ENCODE results near the gene DOCK2. TPM values are rescaled to one million over a fixed set of nuclear protein-coding genes. Genes with fewer than 3 reads are reported as not detected.

DOCK2 gene
- total RNA-seq, 1 experiment from 2014 or later, result 0.26 TPM

DNA sequence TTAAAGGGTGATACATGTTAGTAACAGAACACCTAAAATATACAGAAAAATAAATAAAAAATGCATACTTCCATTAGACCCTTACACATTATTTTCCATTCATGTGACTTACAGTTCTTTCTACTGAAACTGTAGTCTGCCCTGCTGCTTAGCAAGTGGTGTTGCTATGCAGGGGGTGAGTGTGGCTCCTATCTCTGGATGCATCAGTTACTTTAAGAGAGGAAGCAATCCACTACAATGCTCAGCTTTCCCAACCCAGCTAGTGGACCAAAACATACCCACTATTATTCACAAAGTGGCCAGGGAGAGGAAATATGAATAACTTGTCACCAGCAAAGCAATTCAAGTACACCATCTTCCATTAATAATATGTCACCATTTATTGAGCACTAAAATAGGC, 121.8 kb downstream of the DOCK2 start:
- H4K20me1 ChIP-seq (ENCODE audit: low read length), result no peaks in the 10 kb centered on the region
- no peaks in the 10 kb centered on the region for H3K27me3 ChIP-seq (ENCODE audit: low read length)
- no peak overlapping the region for H2AFZ ChIP-seq (ENCODE audit: low read length)
- intact Hi-C loops (cut with micrococcal nuclease), result no loop called here
- ATAC-seq (no peak), DNase-seq (no peak)
- BruUV-seq (replicated peaks), result no TSS peak
- H3K4me1 ChIP-seq (ENCODE audit: insufficient read depth, low read length), result no peaks in the 10 kb centered on the region
- TF ChIP-seq, protein P1, sequence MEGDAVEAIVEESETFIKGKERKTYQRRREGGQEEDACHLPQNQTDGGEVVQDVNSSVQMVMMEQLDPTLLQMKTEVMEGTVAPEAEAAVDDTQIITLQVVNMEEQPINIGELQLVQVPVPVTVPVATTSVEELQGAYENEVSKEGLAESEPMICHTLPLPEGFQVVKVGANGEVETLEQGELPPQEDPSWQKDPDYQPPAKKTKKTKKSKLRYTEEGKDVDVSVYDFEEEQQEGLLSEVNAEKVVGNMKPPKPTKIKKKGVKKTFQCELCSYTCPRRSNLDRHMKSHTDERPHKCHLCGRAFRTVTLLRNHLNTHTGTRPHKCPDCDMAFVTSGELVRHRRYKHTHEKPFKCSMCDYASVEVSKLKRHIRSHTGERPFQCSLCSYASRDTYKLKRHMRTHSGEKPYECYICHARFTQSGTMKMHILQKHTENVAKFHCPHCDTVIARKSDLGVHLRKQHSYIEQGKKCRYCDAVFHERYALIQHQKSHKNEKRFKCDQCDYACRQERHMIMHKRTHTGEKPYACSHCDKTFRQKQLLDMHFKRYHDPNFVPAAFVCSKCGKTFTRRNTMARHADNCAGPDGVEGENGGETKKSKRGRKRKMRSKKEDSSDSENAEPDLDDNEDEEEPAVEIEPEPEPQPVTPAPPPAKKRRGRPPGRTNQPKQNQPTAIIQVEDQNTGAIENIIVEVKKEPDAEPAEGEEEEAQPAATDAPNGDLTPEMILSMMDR (conservative IDR thresholded peaks at IDR 0.05; ENCODE audit: low read depth, low read length), result no peak
- TF ChIP-seq EZH2 (IDR thresholded peaks at IDR 0.05; ENCODE audit: low read length, unreplicated experiment) (no peak), EZH2phosphoT487 (IDR thresholded peaks at IDR 0.05; ENCODE audit: borderline replicate concordance, low read length) (no peak)
- H3K36me3 ChIP-seq (ENCODE audit: low read depth, low read length), result no peaks in the 10 kb centered on the region
- no peaks in the 10 kb centered on the region for H3F3A ChIP-seq (ENCODE audit: low read length, unreplicated experiment)
- no peaks in the 10 kb centered on the region for H3K9me3 ChIP-seq (ENCODE audit: low read length)
- CTCF ChIA-PET, result no interaction called here
- H3K9ac ChIP-seq (ENCODE audit: low read length), result no peak overlapping the region
- H3K4me3 ChIP-seq (ENCODE audit: low read length), result no peak overlapping the region
- H3K4me2 ChIP-seq (ENCODE audit: low read length), result no peak overlapping the region
- H3K9me2 ChIP-seq (replicated peaks; ENCODE audit: low read length), result no peaks in the 10 kb centered on the region
- no peaks in the 10 kb centered on the region for H3K79me2 ChIP-seq (ENCODE audit: low read length)
- POLR2A ChIA-PET (ENCODE audit: unreplicated experiment), result no interaction called here
- H3K27ac ChIP-seq (ENCODE audit: low read length), result no peak overlapping the region

DNA sequence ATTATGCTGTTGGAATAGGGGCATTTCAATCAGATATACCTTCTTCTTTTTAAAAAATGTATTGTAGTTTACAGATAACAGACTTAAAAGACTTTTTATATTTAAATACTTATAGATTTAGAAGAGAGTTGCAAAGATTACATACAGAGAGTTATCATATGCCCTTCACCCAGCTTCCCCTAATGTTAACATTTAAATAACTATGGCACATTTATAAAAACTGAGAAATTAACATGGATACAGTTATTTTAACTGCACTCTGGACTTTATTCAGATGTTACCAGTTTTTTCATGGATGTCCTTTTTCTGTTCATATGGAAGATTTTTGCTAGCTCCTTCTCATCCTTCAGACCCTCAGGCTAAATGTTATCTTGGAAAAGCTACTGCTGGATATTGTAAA, 123.2 kb downstream of the DOCK2 start:
- H3K4me1 ChIP-seq (ENCODE audit: insufficient read depth, low read length), result no peaks in the 10 kb centered on the region
- no TSS peak for BruUV-seq (replicated peaks)
- H3K9ac ChIP-seq (ENCODE audit: low read length), result no peak overlapping the region
- no peak overlapping the region for H2AFZ ChIP-seq (ENCODE audit: low read length)
- H3K79me2 ChIP-seq (ENCODE audit: low read length), result no peaks in the 10 kb centered on the region
- no peak for ATAC-seq
- no peak overlapping the region for H3K4me2 ChIP-seq (ENCODE audit: low read length)
- no peaks in the 10 kb centered on the region for H3K36me3 ChIP-seq (ENCODE audit: low read depth, low read length)
- CTCF ChIA-PET, result interaction anchor here (0.5 to 0.6 kb wide), 2 partner anchors 211 to 437 kb away, joined by 3 to 4 read pairs; no protein-coding TSS in a partner anchor
- no peak for TF ChIP-seq EZH2 (IDR thresholded peaks at IDR 0.05; ENCODE audit: low read length, unreplicated experiment)
- TF ChIP-seq EZH2phosphoT487 (IDR thresholded peaks at IDR 0.05; ENCODE audit: borderline replicate concordance, low read length), result no peak
- TF ChIP-seq, protein P1 (conservative IDR thresholded peaks at IDR 0.05; ENCODE audit: low read depth, low read length), result no peak
- H3K27ac ChIP-seq (ENCODE audit: low read length), result no peak overlapping the region
- H4K20me1 ChIP-seq (ENCODE audit: low read length), result no peaks in the 10 kb centered on the region
- H3K27me3 ChIP-seq (ENCODE audit: low read length), result no peaks in the 10 kb centered on the region
- no peaks in the 10 kb centered on the region for H3K9me3 ChIP-seq (ENCODE audit: low read length)
- no peaks in the 10 kb centered on the region for H3K9me2 ChIP-seq (replicated peaks; ENCODE audit: low read length)
- no peak for DNase-seq
- POLR2A ChIA-PET (ENCODE audit: unreplicated experiment), result interaction anchor here (0.7 kb wide), 1 partner anchor 119 kb away, joined by 5 read pairs; no protein-coding TSS in a partner anchor
- intact Hi-C loops (cut with micrococcal nuclease), result no loop called here
- no peaks in the 10 kb centered on the region for H3F3A ChIP-seq (ENCODE audit: low read length, unreplicated experiment)
- H3K4me3 ChIP-seq (ENCODE audit: low read length), result no peak overlapping the region

DNA sequence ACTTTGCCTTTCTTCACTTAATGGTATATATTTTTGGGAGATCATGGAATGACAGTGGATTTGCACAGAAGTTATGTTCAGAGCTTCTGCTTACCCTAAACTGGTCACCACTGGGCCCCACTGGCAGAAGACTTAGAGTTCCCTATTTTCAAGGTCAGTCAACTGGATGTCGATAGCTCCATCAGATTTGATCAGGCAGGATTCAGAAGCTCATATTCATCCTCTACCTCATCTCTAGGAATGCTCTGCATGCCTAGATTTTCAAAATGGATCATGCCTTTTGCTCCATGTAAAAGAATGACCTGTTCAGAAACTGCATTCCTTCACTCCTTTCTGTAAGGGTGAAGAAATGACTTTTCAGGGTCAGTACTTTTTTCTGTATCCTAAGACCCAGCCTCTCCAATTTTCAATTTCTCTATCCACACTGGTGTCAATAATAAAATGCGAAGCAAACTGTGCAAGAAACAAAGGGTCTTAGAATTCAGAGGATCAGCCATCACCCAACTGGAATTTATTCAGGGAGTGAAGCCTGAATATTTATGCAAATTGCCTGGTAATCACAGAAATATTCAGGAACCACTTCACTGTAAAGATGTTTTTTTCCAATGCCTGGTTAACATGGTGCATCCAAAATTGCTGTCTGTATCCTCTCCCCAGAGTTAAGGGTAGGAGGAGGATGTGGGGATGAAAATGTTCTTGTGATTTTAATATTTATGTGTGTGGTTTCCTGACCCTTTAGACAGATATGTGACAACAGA, 125.4 kb downstream of the DOCK2 start:
- H2AFZ ChIP-seq (ENCODE audit: low read length), result no peak overlapping the region
- H3K9me3 ChIP-seq (ENCODE audit: low read length), result no peaks in the 10 kb centered on the region
- ATAC-seq (peak; percentile 29; the same call in 1 of the 2 replicates), DNase-seq (peak; percentile 37)
- H4K20me1 ChIP-seq (ENCODE audit: low read length), result no peaks in the 10 kb centered on the region
- ChIA-PET POLR2A (ENCODE audit: unreplicated experiment) (no interaction called here), CTCF (no interaction called here)
- TF ChIP-seq EZH2 (IDR thresholded peaks at IDR 0.05; ENCODE audit: low read length, unreplicated experiment), result no peak
- no peak for TF ChIP-seq EZH2phosphoT487 (IDR thresholded peaks at IDR 0.05; ENCODE audit: borderline replicate concordance, low read length)
- TF ChIP-seq, protein P1 (conservative IDR thresholded peaks at IDR 0.05; ENCODE audit: low read depth, low read length), result no peak
- no peaks in the 10 kb centered on the region for H3K79me2 ChIP-seq (ENCODE audit: low read length)
- H3K4me3 ChIP-seq (ENCODE audit: low read length), result no peak overlapping the region
- H3F3A ChIP-seq (ENCODE audit: low read length, unreplicated experiment), result no peaks in the 10 kb centered on the region
- intact Hi-C loops (cut with micrococcal nuclease), result no loop called here
- H3K27me3 ChIP-seq (ENCODE audit: low read length), result no peaks in the 10 kb centered on the region
- BruUV-seq (replicated peaks), result no TSS peak
- no peaks in the 10 kb centered on the region for H3K4me1 ChIP-seq (ENCODE audit: insufficient read depth, low read length)
- no peak overlapping the region for H3K9ac ChIP-seq (ENCODE audit: low read length)
- H3K36me3 ChIP-seq (ENCODE audit: low read depth, low read length), result no peaks in the 10 kb centered on the region
- no peak overlapping the region for H3K4me2 ChIP-seq (ENCODE audit: low read length)
- H3K27ac ChIP-seq (ENCODE audit: low read length), result no peak overlapping the region
- H3K9me2 ChIP-seq (replicated peaks; ENCODE audit: low read length), result no peaks in the 10 kb centered on the region

Measured in PC-3 (cell line).